H1 (cell line): ENCODE results near the gene CDH18. TPM values are rescaled to one million over a fixed set of nuclear protein-coding genes. Genes with fewer than 3 reads are reported as not detected.
A peak's percentile ranks its signal among the peaks of the same experiment; 100 is the strongest.

Experiments
- CTCF ChIA-PET: fragments of 300-600 bp; sonication (Branson Sonifier 250); formaldehyde crosslinking; loops from one replicate; lab custom pipeline; 2021; ENCODE audit not compliant: partially characterized antibody; lab: Charles Lee
- POLR2A ChIA-PET: fragments of 300-600 bp; sonication (Branson Sonifier 250); formaldehyde crosslinking; loops from one replicate; lab custom pipeline; 2021; ENCODE audit warnings: inconsistent platforms; ENCODE audit not compliant: partially characterized antibody; lab: Charles Lee
- DNase-seq, 2 experiments: peaks; one replicate each; pipeline versions ENCODE4 v3.0.0 to v3.0.0-alpha.2; 2010 to 2022; ENCODE audit warnings: low spot score in 2 of 2, low read depth in 1 of 2, mixed read lengths in 1 of 2
- FAIRE-seq: peaks from 2 replicates; lab custom pipeline; 2011; peaks lifted over from hg19 to GRCh38; lab: Jason Lieb, UNC
- H2AFZ ChIP-seq: 2 replicates; pipeline ENCODE4 v1.8.1; 2012; ENCODE audit warnings: low read length, inconsistent platforms
- H2AK5ac ChIP-seq: 2 replicates; pipeline ENCODE4 v1.6.1; 2013; ENCODE audit warnings: low read depth, low read length
- H2BK120ac ChIP-seq: replicated peaks from 2 replicates; pipeline ENCODE3; 2013; ENCODE audit warnings: low read depth, low read length, inconsistent platforms
- H2BK12ac ChIP-seq: 2 replicates; pipeline ENCODE4 v1.6.1; 2013; ENCODE audit warnings: low read depth, low read length
- H2BK15ac ChIP-seq: 2 replicates; pipeline ENCODE4 v1.6.1; 2013; ENCODE audit warnings: low read length
- H2BK20ac ChIP-seq: 2 replicates; pipeline ENCODE4 v1.6.1; 2013; ENCODE audit warnings: low read length
- H2BK5ac ChIP-seq: 2 replicates; pipeline ENCODE4 v1.6.1; 2013; ENCODE audit warnings: low read depth, low read length
- H3K14ac ChIP-seq: 2 replicates; pipeline ENCODE4 v1.6.1; 2013; ENCODE audit warnings: inconsistent platforms; ENCODE audit not compliant: insufficient read length
- H3K18ac ChIP-seq: 2 replicates; pipeline ENCODE4 v1.6.1; 2013; ENCODE audit warnings: low read length; ENCODE audit errors: extremely low read depth
- H3K23ac ChIP-seq: 2 replicates; pipeline ENCODE4 v1.6.1; 2013; ENCODE audit warnings: inconsistent platforms; ENCODE audit not compliant: insufficient read length
- H3K23me2 ChIP-seq: 2 replicates; pipeline ENCODE4 v1.6.1; 2013; ENCODE audit warnings: low read depth, low read length
- H3K27ac ChIP-seq: 2 replicates; pipeline ENCODE4 v1.6.1; 2011; ENCODE audit warnings: low read depth, low read length, inconsistent platforms
- H3K27me3 ChIP-seq, 4 experiments: replicated peaks in 1 of 4; 1 replicate in 1 of 4; 2 replicates in 3 of 4; pipeline versions ENCODE4 v1.6.1 to v1.8.1; 2011 to 2013; ENCODE audit warnings: low read length in 3 of 4, mild to moderate bottlenecking in 3 of 4, inconsistent platforms in 2 of 4, mixed read lengths in 2 of 4, moderate library complexity in 1 of 4; ENCODE audit not compliant: control insufficient read depth in 3 of 4, insufficient read depth in 3 of 4; ENCODE audit errors: extremely low read depth in 1 of 4
- H3K36me3 ChIP-seq, 4 experiments: 2 replicates each; pipeline versions ENCODE4 v1.6.1 to v1.8.1; 2011 to 2013; ENCODE audit warnings: mild to moderate bottlenecking in 4 of 4, low read length in 3 of 4, moderate library complexity in 2 of 4, control low read depth in 1 of 4, inconsistent platforms in 1 of 4; ENCODE audit not compliant: insufficient read depth in 4 of 4, control insufficient read depth in 2 of 4
- H3K4ac ChIP-seq: replicated peaks from 2 replicates; pipeline ENCODE3; 2013; ENCODE audit warnings: low read length, low read depth, mixed read lengths, inconsistent platforms; ENCODE audit not compliant: insufficient read length
- H3K4me1 ChIP-seq, 4 experiments: replicated peaks in 1 of 4; 1 replicate in 1 of 4; 2 replicates in 3 of 4; pipeline versions ENCODE4 v1.6.1 to v1.8.1; 2011 to 2013; ENCODE audit warnings: low read length in 3 of 4, inconsistent platforms in 2 of 4, mixed read lengths in 1 of 4; ENCODE audit not compliant: insufficient read depth in 4 of 4, control insufficient read depth in 3 of 4
- H3K4me2 ChIP-seq, 2 experiments: 2 replicates each; pipeline versions ENCODE4 v1.6.1 to v1.8.1; 2011 to 2013; ENCODE audit warnings: low read depth in 2 of 2, low read length in 2 of 2, control low read depth in 1 of 2, inconsistent platforms in 1 of 2, mild to moderate bottlenecking in 1 of 2; ENCODE audit not compliant: insufficient read depth in 1 of 2
- H3K4me3 ChIP-seq, 4 experiments: fragments of 200-600, 300-600 bp in 1 of 4; sonication (generic), shearing (Covaris generic), sonication (Bioruptor Twin) in 1 of 4; 2 replicates each; pipeline versions ENCODE4 v1.5.1 to v1.8.1; 2011 to 2016; ENCODE audit warnings: low read length in 4 of 4, low read depth in 3 of 4, control low read depth in 2 of 4, inconsistent platforms in 2 of 4, mild to moderate bottlenecking in 2 of 4, mixed read lengths in 1 of 4, moderate library complexity in 1 of 4; ENCODE audit not compliant: insufficient read depth in 2 of 4; ENCODE audit errors: extremely low read depth in 1 of 4
- H3K56ac ChIP-seq: replicated peaks from 2 replicates; pipeline ENCODE3; 2013; ENCODE audit warnings: low read depth, mild to moderate bottlenecking, mixed read lengths, low read length, inconsistent platforms; ENCODE audit not compliant: insufficient read length
- H3K79me1 ChIP-seq: 2 replicates; pipeline ENCODE4 v1.6.1; 2013; ENCODE audit warnings: low read depth, low read length, control low read depth
- H3K79me2 ChIP-seq, 2 experiments: 2 replicates each; pipeline versions ENCODE4 v1.6.1 to v1.8.1; 2012 to 2013; ENCODE audit warnings: low read length in 2 of 2, mild to moderate bottlenecking in 2 of 2, inconsistent platforms in 1 of 2; ENCODE audit not compliant: insufficient read depth in 2 of 2, control insufficient read depth in 1 of 2
- H3K9ac ChIP-seq, 4 experiments: replicated peaks in 1 of 4; 1 replicate in 1 of 4; 2 replicates in 3 of 4; pipeline versions ENCODE4 v1.6.1 to v1.8.1; 2011 to 2013; ENCODE audit warnings: low read depth in 3 of 4, low read length in 3 of 4, control low read depth in 2 of 4, mild to moderate bottlenecking in 2 of 4, moderate library complexity in 2 of 4, inconsistent platforms in 1 of 4; ENCODE audit errors: extremely low read depth in 1 of 4
- H3K9me3 ChIP-seq, 2 experiments: 2 replicates each; pipeline versions ENCODE4 v1.6.1 to v1.8.1; 2012 to 2013; ENCODE audit warnings: mild to moderate bottlenecking in 2 of 2, moderate library complexity in 2 of 2, control low read depth in 1 of 2, inconsistent platforms in 1 of 2, low read depth in 1 of 2, low read length in 1 of 2, mixed read lengths in 1 of 2; ENCODE audit not compliant: insufficient read depth in 2 of 2
- H4K20me1 ChIP-seq, 2 experiments: replicated peaks in 1 of 2; 2 replicates each; pipeline versions ENCODE3 to v1.8.1; 2011 to 2013; ENCODE audit warnings: inconsistent platforms in 2 of 2, low read length in 2 of 2, mild to moderate bottlenecking in 1 of 2; ENCODE audit not compliant: insufficient read depth in 2 of 2, control insufficient read depth in 1 of 2
- H4K5ac ChIP-seq: 2 replicates; pipeline ENCODE4 v1.6.1; 2013; ENCODE audit warnings: low read length, low read depth, mixed read lengths, inconsistent platforms; ENCODE audit not compliant: insufficient read length
- H4K8ac ChIP-seq: 2 replicates; pipeline ENCODE4 v1.8.0; 2013; ENCODE audit warnings: mild to moderate bottlenecking, moderate library complexity, low read length, inconsistent platforms; ENCODE audit not compliant: insufficient read depth; ENCODE audit errors: extremely low read depth
- H4K91ac ChIP-seq: replicated peaks from 2 replicates; pipeline ENCODE3; 2013; ENCODE audit warnings: low read length, mixed read lengths, inconsistent platforms; ENCODE audit not compliant: insufficient read length
- ASH2L ChIP-seq: fragments of 200-600, 300-600 bp; sonication (generic); IDR thresholded peaks from one replicate; pipeline ENCODE4 v1.7.1; 2017; ENCODE audit warnings: low read length
- BCL11A ChIP-seq, 2 experiments: IDR thresholded peaks; one replicate each; pipeline ENCODE4 v1.6.1; 2011; ENCODE audit warnings: low read depth in 2 of 2, low read length in 2 of 2, mild to moderate bottlenecking in 2 of 2
- CBX5 ChIP-seq: fragments of 300-800, 300-1000 bp; sonication (generic); IDR thresholded peaks from 2 replicates; pipeline ENCODE4 v1.7.1; 2016; ENCODE audit warnings: antibody characterized with exemption, low read length, low read depth
- CTCF ChIP-seq, 3 experiments: IDR thresholded peaks; 1 replicate in 2 of 3; 2 replicates in 1 of 3; pipeline versions ENCODE4 v1.5.1 to v1.6.1; 2011; ENCODE audit warnings: low read length in 3 of 3, mild to moderate bottlenecking in 3 of 3, inconsistent platforms in 2 of 3, low read depth in 1 of 3, moderate library complexity in 1 of 3; ENCODE audit not compliant: insufficient read depth in 1 of 3; ENCODE audit errors: control extremely low read depth in 1 of 3
- JUND ChIP-seq: IDR thresholded peaks from 2 replicates; pipeline ENCODE4 v1.6.1; 2011; ENCODE audit warnings: mild to moderate bottlenecking, improper control_type of control experiment, low read length
- POU5F1 ChIP-seq: IDR thresholded peaks from 2 replicates; pipeline ENCODE4 v1.6.1; 2011; ENCODE audit warnings: low read depth, mild to moderate bottlenecking, low read length, moderate library complexity
- RBBP5 ChIP-seq: IDR thresholded peaks from 2 replicates; pipeline ENCODE4 v1.7.1; 2012; ENCODE audit warnings: low read depth, mild to moderate bottlenecking, inconsistent platforms, low read length, moderate library complexity, borderline replicate concordance
- SP2 ChIP-seq: IDR thresholded peaks from 2 replicates; pipeline ENCODE4 v1.6.1; 2012; ENCODE audit warnings: mild to moderate bottlenecking, low read length, inconsistent platforms
- TBP ChIP-seq: IDR thresholded peaks from 2 replicates; pipeline ENCODE4 v1.6.1; 2011; ENCODE audit warnings: low read depth, low read length, improper control_type of control experiment
- WGBS, 2 experiments: shearing (Covaris generic) in 1 of 2; methylation state at CpG; one replicate each; pipeline versions ENCODE4 v1.1.6 to v1.1.7; 2013 to 2015; ENCODE audit warnings: low lambda C conversion rate in 2 of 2, mixed read lengths in 2 of 2, inconsistent platforms in 1 of 2, low coverage in 1 of 2, missing lambda C conversion rate in 1 of 2; ENCODE audit not compliant: insufficient replicate concordance in 2 of 2, insufficient coverage in 1 of 2, insufficient read length in 1 of 2; ENCODE audit errors: extremely low coverage in 1 of 2, missing lambda C conversion rate in 1 of 2; 5-methylcytosine and 5-hydroxymethylcytosine counted together
- polyA plus RNA-seq, 7 experiments: library from polyadenylated mRNA; depleted of rRNA in 3 of 7; stranded (reverse) in 5 of 7; unstranded in 2 of 7; fragments of >200 nt in 5 of 7; fragments of 200-250 nt in 2 of 7; gene quantifications; 1 replicate in 5 of 7; 2 replicates in 1 of 7; 4 replicates in 1 of 7; pipeline versions ENCODE4 v1.2.1 to v1.2.3, GENCODE V29; 2011 to 2013; ENCODE audit warnings: missing spikeins in 2 of 7, mixed read lengths in 2 of 7
- total RNA-seq: library from RNA; stranded (reverse); fragmentation: NEBNext Ultra II Directional; extraction: Animal tissue kit (Norgen Biotek cat#: 25700); gene quantifications from 2 replicates; pipeline ENCODE4 v1.2.1, GENCODE V29; 2021

Gene CDH18
- total and polyA plus RNA-seq, 2 of the 8 experiments (the other 6 are each of a cell fraction or from before 2014, with no cell fraction given) = 0.30 to 0.32 TPM

GRCh38 chr5:19492861-19493260 is 495.1 kb downstream of the CDH18 start:
- no peak overlapping the region for H3K14ac ChIP-seq
- no peaks in the 10 kb centered on the region for H4K20me1 ChIP-seq
- H3K23me2 ChIP-seq = no peaks in the 10 kb centered on the region
- DNase-seq (no peak), FAIRE-seq (no peak)
- POLR2A ChIA-PET = no interaction called here
- 0 out of 2 replicates have a peak overlapping the region, but pooled peaks have one; percentile 21 for H2AFZ ChIP-seq
- CTCF ChIA-PET = no interaction called here
- H3K4me3 ChIP-seq = no peak overlapping the region
- 95% methylated on average over 1 of the region's 1 CpG; no CpG with 5 or more reads in 1 of the 2 experiments for WGBS, 2 experiments
- H3K9me3 ChIP-seq = no peaks in the 10 kb centered on the region
- H4K5ac ChIP-seq = no peak overlapping the region
- H3K23ac ChIP-seq = no peak overlapping the region
- H2BK15ac ChIP-seq = no peak overlapping the region
- no peak overlapping the region for H4K8ac ChIP-seq
- H3K4ac ChIP-seq = no peak overlapping the region
- no peak overlapping the region for H2BK120ac ChIP-seq
- no peaks in the 10 kb centered on the region for H3K27me3 ChIP-seq
- no peak overlapping the region for H2BK20ac ChIP-seq
- no peak overlapping the region for H2BK5ac ChIP-seq
- H2AK5ac ChIP-seq = no peak overlapping the region
- H3K36me3 ChIP-seq = no peaks in the 10 kb centered on the region
- no peaks in the 10 kb centered on the region for H3K79me2 ChIP-seq
- no peak overlapping the region for H3K4me2 ChIP-seq
- no peak overlapping the region for H2BK12ac ChIP-seq
- H3K4me1 ChIP-seq = no peaks in the 10 kb centered on the region
- no peak overlapping the region for H4K91ac ChIP-seq
- no peak overlapping the region for H3K27ac ChIP-seq
- no peak overlapping the region for H3K9ac ChIP-seq
- H3K56ac ChIP-seq = no peak overlapping the region
- no peak overlapping the region for H3K18ac ChIP-seq
- H3K79me1 ChIP-seq = no peaks in the 10 kb centered on the region
- TF ChIP-seq SP2 (no peak), JUND (no peak), POU5F1 (no peak), RBBP5 (no peak), CTCF (IDR thresholded peaks at IDR 0.05; ENCODE audit: control extremely low read depth in 1 of 3, insufficient read depth in 1 of 3, low read depth in 1 of 3, low read length in 3 of 3) (no peak), TBP (no peak), ASH2L (no peak), CBX5 (no peak), BCL11A (IDR thresholded peaks at IDR 0.05; ENCODE audit: low read depth in 2 of 2, low read length in 2 of 2) (no peak)
